Hepatocyte (in vitro differentiated cells): ENCODE measurements around the gene CD93. TPM values are rescaled to one million over a fixed set of nuclear protein-coding genes. Genes with fewer than 3 reads are reported as not detected.

Experiments used
- DNase-seq: peaks from one replicate; pipeline ENCODE4 v3.0.0-alpha.2; 2016; ENCODE audit warnings: low spot score
- H2AFZ ChIP-seq: fragments of 200-600 bp; sonication (generic); 2 replicates; pipeline ENCODE4 v1.6.0; 2016; ENCODE audit warnings: antibody characterized with exemption, mild to moderate bottlenecking
- H3K27ac ChIP-seq: fragments of 200-600 bp; sonication (generic); 2 replicates; pipeline ENCODE4 v1.5.1; 2016; ENCODE audit warnings: mild to moderate bottlenecking
- H3K27me3 ChIP-seq: fragments of 200-600 bp; sonication (generic); 2 replicates; pipeline ENCODE4 v1.6.1; 2016
- H3K36me3 ChIP-seq: fragments of 200-600 bp; sonication (generic); replicated peaks from 2 replicates; pipeline ENCODE4 v1.5.1; 2016; ENCODE audit warnings: low read depth; ENCODE audit not compliant: insufficient read depth
- H3K4me1 ChIP-seq: fragments of 200-600 bp; sonication (generic); 2 replicates; pipeline ENCODE4 v1.5.1; 2016; ENCODE audit warnings: mild to moderate bottlenecking, moderate library complexity; ENCODE audit not compliant: insufficient read depth
- H3K4me2 ChIP-seq: fragments of 200-600 bp; sonication (generic); 2 replicates; pipeline ENCODE4 v1.6.0; 2016
- H3K4me3 ChIP-seq: fragments of 200-600 bp; sonication (generic); 2 replicates; pipeline ENCODE4 v1.5.1; 2016; ENCODE audit warnings: mild to moderate bottlenecking
- H3K79me2 ChIP-seq: fragments of 200-600 bp; sonication (generic); 2 replicates; pipeline ENCODE4 v1.6.0; 2017; ENCODE audit warnings: mild to moderate bottlenecking
- H3K9me2 ChIP-seq: fragments of 200-600 bp; sonication (generic); replicated peaks from 2 replicates; pipeline ENCODE4 v1.6.0; 2017; ENCODE audit warnings: mild to moderate bottlenecking; ENCODE audit not compliant: insufficient read depth
- H3K9me3 ChIP-seq: fragments of 200-600 bp; sonication (generic); 2 replicates; pipeline ENCODE4 v1.5.1; 2016; ENCODE audit warnings: low read depth, mild to moderate bottlenecking
- H4K20me1 ChIP-seq: fragments of 200-600 bp; sonication (generic); 2 replicates; pipeline ENCODE4 v1.6.0; 2016; ENCODE audit warnings: mild to moderate bottlenecking; ENCODE audit not compliant: insufficient read depth, poor library complexity, severe bottlenecking
- CTCF ChIP-seq: fragments of 200-600 bp; sonication (generic); IDR thresholded peaks from 2 replicates; pipeline ENCODE4 v1.5.1; 2016; ENCODE audit warnings: antibody characterized with exemption, mild to moderate bottlenecking; ENCODE audit not compliant: poor library complexity
- EZH2 ChIP-seq: fragments of 200-600 bp; sonication (generic); IDR thresholded peaks from 2 replicates; pipeline ENCODE4 v1.6.1; 2016; ENCODE audit warnings: antibody characterized with exemption, mild to moderate bottlenecking, borderline replicate concordance
- EZH2phosphoT487 ChIP-seq: fragments of 200-600 bp; sonication (generic); IDR thresholded peaks from one replicate; pipeline ENCODE4 v1.6.1; 2018; ENCODE audit warnings: antibody characterized with exemption, mild to moderate bottlenecking, low read depth, moderate library complexity; ENCODE audit not compliant: unreplicated experiment, severe bottlenecking
- WGBS: methylation state at CpG from one replicate; pipeline ENCODE4 v1.1.6; 2016; ENCODE audit warnings: low lambda C conversion rate; ENCODE audit errors: missing lambda C conversion rate; 5-methylcytosine and 5-hydroxymethylcytosine counted together
- polyA plus RNA-seq: library from polyadenylated mRNA; unstranded; fragments of >200 nt; fragmentation: Nextera tagmentation; extraction: Ambion mirVana; gene quantifications from 2 replicates; pipeline ENCODE4 v1.2.1, GENCODE V29; 2016
- total RNA-seq: library from RNA; depleted of rRNA; stranded (reverse); fragments of >200 nt; gene quantifications from 2 replicates; pipeline ENCODE4 v1.2.3, GENCODE V29; 2014

Gene CD93
- total and polyA plus RNA-seq, 2 experiments from 2014 or later: 0.07 to 2.1 TPM

DNA sequence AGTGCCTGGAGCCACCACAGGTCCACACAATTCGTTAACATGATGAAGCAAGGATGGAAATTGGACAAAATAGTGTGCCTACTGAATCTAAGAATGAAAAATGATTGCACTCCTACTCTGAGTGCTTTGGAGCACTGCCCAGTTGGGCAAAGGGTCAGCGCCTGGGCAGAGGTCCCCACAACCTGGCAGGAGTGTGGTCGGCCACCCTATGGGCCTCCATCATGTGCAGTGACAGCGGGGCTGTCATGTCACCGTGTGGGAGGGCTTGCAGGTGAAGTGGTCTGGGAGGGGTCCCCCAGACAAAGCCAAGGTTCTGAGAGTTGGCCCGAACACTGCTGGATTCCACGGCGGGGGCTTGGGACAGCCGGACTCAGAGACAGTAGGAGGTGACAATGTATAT, 36.2 kb upstream of the CD93 start:
- Histone ChIP-seq H3K36me3 (no peaks in the 10 kb centered on the region), H3K4me3 (no peak overlapping the region), H3K4me2 (no peak overlapping the region), H3K27me3 (no peaks in the 10 kb centered on the region), H3K79me2 (no peaks in the 10 kb centered on the region), H3K4me1 (peaks cover 24% of the 10 kb centered on the region), H4K20me1 (no peaks in the 10 kb centered on the region), H3K9me3 (no peaks in the 10 kb centered on the region), H2AFZ (no peak overlapping the region), H3K9me2 (no peaks in the 10 kb centered on the region), H3K27ac (no peak overlapping the region)
- TF ChIP-seq CTCF (no peak), EZH2 (no peak), EZH2phosphoT487 (no peak)
- 98% methylated on average over 5 of the region's 9 CpGs for WGBS
- DNase-seq: no peak

- Histone ChIP-seq H3K4me1 (peaks cover 24% of the 10 kb centered on the region), H3K27me3 (no peaks in the 10 kb centered on the region), H3K9me2 (no peaks in the 10 kb centered on the region), H3K27ac (no peak overlapping the region), H2AFZ (no peak overlapping the region), H3K9me3 (no peaks in the 10 kb centered on the region), H3K4me3 (no peak overlapping the region), H3K79me2 (no peaks in the 10 kb centered on the region), H3K36me3 (no peaks in the 10 kb centered on the region), H3K4me2 (no peak overlapping the region), H4K20me1 (no peaks in the 10 kb centered on the region)
- TF ChIP-seq EZH2: no peak
- no peak for TF ChIP-seq EZH2phosphoT487
- TF ChIP-seq CTCF: no peak
- WGBS: 58% methylated on average over 9 of the region's 9 CpGs
- no peak for DNase-seq
These were observed 35.7 kb upstream of the CD93 start for GRCh38 chr20:23121751-23122320.

DNA sequence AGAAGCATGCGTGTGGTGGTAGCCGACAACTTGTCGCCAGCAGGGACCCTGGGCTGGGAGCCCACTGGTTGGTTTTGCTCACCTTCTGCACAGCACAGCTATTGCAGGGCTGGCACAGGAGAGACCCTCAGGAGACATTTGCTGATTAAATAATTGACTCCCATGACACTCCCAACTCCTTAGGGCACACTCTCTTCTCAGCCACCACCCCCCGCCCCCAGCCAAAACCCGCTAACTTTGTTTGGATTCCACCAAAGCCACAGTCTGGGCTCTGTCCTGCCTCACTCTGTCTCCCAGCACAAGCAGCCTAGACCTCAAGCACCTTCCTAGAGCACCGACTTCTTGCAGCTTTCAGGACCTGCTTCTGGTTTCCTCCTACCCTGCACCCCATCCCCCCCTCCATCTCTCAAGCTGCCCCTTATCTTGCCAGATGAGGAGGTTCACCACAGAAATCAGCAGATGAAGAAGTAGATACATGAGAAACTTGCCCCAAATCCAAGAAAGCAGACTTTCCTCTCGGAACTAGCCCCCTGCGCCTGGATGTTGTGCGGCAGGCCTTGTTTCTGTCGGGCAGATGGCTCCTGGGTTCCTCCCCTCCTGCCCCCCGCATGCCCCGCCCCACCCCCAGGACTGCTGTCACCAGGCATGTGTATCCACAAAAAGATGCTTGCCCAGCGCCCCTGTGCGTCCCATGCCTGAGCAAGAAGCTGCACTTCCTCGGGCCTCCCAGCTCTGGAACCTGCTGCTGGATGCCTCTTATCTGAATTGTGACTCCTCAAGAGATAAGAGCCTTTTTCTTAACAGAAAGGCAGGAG, 35.0 kb upstream of the CD93 start:
- no peaks in the 10 kb centered on the region for H3K36me3 ChIP-seq
- TF ChIP-seq CTCF (no peak), EZH2phosphoT487 (no peak), EZH2 (no peak)
- no peaks in the 10 kb centered on the region for H3K79me2 ChIP-seq
- no peak overlapping the region for H3K27ac ChIP-seq
- no peaks in the 10 kb centered on the region for H3K27me3 ChIP-seq
- H2AFZ ChIP-seq: no peak overlapping the region
- 69% methylated on average over 11 of the region's 15 CpGs for WGBS
- no peak overlapping the region for H3K4me3 ChIP-seq
- DNase-seq: no peak
- no peaks in the 10 kb centered on the region for H4K20me1 ChIP-seq
- no peak overlapping the region for H3K4me2 ChIP-seq
- no peaks in the 10 kb centered on the region for H3K9me2 ChIP-seq
- H3K4me1 ChIP-seq: peaks cover 20% of the 10 kb centered on the region
- no peaks in the 10 kb centered on the region for H3K9me3 ChIP-seq
